ENCODE measurements around the gene FZD2.
A peak's percentile ranks its signal among the peaks of the same experiment; 100 is the strongest.

The FZD2 gene

GRCh38 chr17:44557651-44558285 lies 484 bp downstream of the FZD2 start:
- in situ Hi-C loops (cut with MboI; ENCODE audit: low sequenced_read_pairs, unreplicated experiment), result no loop called here

DNA sequence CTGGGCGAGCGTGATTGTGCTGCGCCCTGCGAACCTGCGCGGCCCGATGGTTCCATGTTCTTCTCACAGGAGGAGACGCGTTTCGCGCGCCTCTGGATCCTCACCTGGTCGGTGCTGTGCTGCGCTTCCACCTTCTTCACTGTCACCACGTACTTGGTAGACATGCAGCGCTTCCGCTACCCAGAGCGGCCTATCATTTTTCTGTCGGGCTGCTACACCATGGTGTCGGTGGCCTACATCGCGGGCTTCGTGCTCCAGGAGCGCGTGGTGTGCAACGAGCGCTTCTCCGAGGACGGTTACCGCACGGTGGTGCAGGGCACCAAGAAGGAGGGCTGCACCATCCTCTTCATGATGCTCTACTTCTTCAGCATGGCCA lies 1.0 kb downstream of the FZD2 start:
- TF ChIP-seq CTCF (IDR thresholded peaks at IDR 0.05; ENCODE audit: borderline replicate concordance, control extremely low read depth, extremely low read depth, insufficient read depth, missing control alignments), result no peak
- in situ Hi-C loops (cut with MboI; ENCODE audit: low sequenced_read_pairs, unreplicated experiment), result no loop called here
- no peak for DNase-seq (ENCODE audit: low spot score)

More at GRCh38 chr17:44557651-44558285, 484 bp downstream of the FZD2 start:
- TF ChIP-seq CTCF (IDR thresholded peaks at IDR 0.05; ENCODE audit: borderline replicate concordance, control extremely low read depth, extremely low read depth, insufficient read depth, missing control alignments), result no peak
- DNase-seq (ENCODE audit: low spot score), result peak; percentile 49

- no peak for DNase-seq (ENCODE audit: low spot score)
- no peak for TF ChIP-seq CTCF (IDR thresholded peaks at IDR 0.05; ENCODE audit: borderline replicate concordance, control extremely low read depth, extremely low read depth, insufficient read depth, missing control alignments)
- in situ Hi-C loops (cut with MboI; ENCODE audit: low sequenced_read_pairs, unreplicated experiment), result no loop called here
These were observed 1.7 kb downstream of the FZD2 start for GRCh38 chr17:44558710-44559633.

GRCh38 chr17:44559634-44560554 lies 2.6 kb downstream of the FZD2 start:
- DNase-seq (ENCODE audit: low spot score), result no peak
- no peak for TF ChIP-seq CTCF (IDR thresholded peaks at IDR 0.05; ENCODE audit: borderline replicate concordance, control extremely low read depth, extremely low read depth, insufficient read depth, missing control alignments)
- in situ Hi-C loops (cut with MboI; ENCODE audit: low sequenced_read_pairs, unreplicated experiment), result no loop called here

DNA sequence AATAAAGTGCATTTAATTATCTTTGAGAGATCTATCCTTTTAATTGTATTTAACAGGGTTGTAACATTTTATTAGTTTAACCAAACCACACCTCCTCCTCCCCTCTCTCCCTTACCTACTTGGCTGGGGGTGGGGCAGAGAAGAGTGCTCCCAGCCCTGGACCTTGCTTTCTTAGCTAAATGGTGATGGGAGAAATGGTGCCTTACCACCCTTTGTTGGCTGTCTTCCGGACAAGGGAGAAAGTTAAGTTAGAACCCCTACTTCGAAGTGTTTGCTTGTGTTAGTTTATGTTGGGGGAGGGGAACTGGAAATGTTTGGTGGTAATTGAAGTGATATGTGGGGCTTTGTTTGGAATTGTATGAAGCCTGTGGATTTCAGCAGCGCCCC lies 3.9 kb downstream of the FZD2 start:
- in situ Hi-C loops (cut with MboI; ENCODE audit: low sequenced_read_pairs, unreplicated experiment), result no loop called here
- TF ChIP-seq CTCF (IDR thresholded peaks at IDR 0.05; ENCODE audit: borderline replicate concordance, control extremely low read depth, extremely low read depth, insufficient read depth, missing control alignments), result no peak
- no peak for DNase-seq (ENCODE audit: low spot score)

DNA sequence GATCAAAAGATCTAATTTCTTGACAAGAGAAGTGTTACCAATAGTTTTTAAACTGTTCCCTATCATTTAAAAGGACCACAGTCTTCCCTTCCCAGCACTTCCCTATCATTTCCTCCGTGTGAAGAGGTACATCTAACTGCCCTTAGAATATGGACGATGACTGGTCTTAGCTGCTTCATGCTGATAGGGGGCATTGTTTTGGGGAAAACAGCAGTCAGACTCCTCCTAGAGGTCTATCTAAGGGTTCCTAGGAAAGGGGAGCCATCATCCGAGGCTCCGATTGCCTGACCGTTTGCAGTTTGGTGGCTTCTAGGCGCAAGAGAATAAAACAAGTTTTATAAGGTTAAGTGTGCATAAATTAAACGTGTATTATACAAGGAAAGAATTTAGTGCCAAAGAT lies 7.1 kb downstream of the FZD2 start:
- in situ Hi-C loops (cut with MboI; ENCODE audit: low sequenced_read_pairs, unreplicated experiment), result no loop called here
- DNase-seq (ENCODE audit: low spot score), result no peak
- TF ChIP-seq CTCF (IDR thresholded peaks at IDR 0.05; ENCODE audit: borderline replicate concordance, control extremely low read depth, extremely low read depth, insufficient read depth, missing control alignments), result no peak
